ENCODE results near the gene BRD7.

Gene BRD7

DNA sequence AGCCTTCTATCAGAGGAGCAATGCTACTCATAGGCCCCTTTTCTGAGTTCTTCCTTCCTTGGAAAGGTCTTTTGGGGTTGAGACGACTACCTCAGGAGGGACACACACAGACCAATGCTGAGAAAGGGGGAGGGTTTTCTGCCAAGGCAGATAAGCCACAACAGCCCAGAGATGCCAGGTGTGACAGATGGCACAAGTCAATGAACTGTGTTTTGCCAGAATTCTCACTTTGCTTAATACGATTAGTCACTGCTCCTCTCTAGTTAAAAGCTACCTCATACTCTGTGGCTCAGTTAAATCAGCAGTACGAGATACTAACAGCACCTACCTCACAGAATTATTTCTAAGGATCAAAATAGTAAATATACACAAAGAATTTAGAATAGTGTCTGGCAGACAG is 8.0 kb downstream of the BRD7 start:
- H3K27me3 ChIP-seq (ENCODE audit: insufficient read depth, poor library complexity, severe bottlenecking) = no peaks in the 10 kb centered on the region
- no peak overlapping the region for H3K27ac ChIP-seq (replicated peaks)
- TF ChIP-seq GABPA (IDR thresholded peaks at IDR 0.05; ENCODE audit: low read depth) = no peak
- TF ChIP-seq, protein P1, sequence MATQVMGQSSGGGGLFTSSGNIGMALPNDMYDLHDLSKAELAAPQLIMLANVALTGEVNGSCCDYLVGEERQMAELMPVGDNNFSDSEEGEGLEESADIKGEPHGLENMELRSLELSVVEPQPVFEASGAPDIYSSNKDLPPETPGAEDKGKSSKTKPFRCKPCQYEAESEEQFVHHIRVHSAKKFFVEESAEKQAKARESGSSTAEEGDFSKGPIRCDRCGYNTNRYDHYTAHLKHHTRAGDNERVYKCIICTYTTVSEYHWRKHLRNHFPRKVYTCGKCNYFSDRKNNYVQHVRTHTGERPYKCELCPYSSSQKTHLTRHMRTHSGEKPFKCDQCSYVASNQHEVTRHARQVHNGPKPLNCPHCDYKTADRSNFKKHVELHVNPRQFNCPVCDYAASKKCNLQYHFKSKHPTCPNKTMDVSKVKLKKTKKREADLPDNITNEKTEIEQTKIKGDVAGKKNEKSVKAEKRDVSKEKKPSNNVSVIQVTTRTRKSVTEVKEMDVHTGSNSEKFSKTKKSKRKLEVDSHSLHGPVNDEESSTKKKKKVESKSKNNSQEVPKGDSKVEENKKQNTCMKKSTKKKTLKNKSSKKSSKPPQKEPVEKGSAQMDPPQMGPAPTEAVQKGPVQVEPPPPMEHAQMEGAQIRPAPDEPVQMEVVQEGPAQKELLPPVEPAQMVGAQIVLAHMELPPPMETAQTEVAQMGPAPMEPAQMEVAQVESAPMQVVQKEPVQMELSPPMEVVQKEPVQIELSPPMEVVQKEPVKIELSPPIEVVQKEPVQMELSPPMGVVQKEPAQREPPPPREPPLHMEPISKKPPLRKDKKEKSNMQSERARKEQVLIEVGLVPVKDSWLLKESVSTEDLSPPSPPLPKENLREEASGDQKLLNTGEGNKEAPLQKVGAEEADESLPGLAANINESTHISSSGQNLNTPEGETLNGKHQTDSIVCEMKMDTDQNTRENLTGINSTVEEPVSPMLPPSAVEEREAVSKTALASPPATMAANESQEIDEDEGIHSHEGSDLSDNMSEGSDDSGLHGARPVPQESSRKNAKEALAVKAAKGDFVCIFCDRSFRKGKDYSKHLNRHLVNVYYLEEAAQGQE (IDR thresholded peaks at IDR 0.05; ENCODE audit: insufficient replicate concordance, low read depth) = no peak
- TF ChIP-seq SPI1 (IDR thresholded peaks at IDR 0.05; ENCODE audit: borderline replicate concordance, low read depth) = no peak
- TF ChIP-seq POLR2AphosphoS5 (IDR thresholded peaks at IDR 0.05; ENCODE audit: low read depth) = no peak
- TF ChIP-seq CTCF (IDR thresholded peaks at IDR 0.05; ENCODE audit: insufficient read depth, low read length) = no peak
- DNase-seq (ENCODE audit: low read depth in 1 of 2, low spot score in 1 of 2) = no peak
- H3K4me3 ChIP-seq (replicated peaks; ENCODE audit: insufficient read depth, low read length) = no peak overlapping the region

GRCh38 chr16:50360033-50360778 is 8.6 kb downstream of the BRD7 start:
- TF ChIP-seq CTCF (IDR thresholded peaks at IDR 0.05; ENCODE audit: insufficient read depth, low read length) (no peak), POLR2AphosphoS5 (IDR thresholded peaks at IDR 0.05; ENCODE audit: low read depth) (no peak), SPI1 (IDR thresholded peaks at IDR 0.05; ENCODE audit: borderline replicate concordance, low read depth) (no peak)

DNA sequence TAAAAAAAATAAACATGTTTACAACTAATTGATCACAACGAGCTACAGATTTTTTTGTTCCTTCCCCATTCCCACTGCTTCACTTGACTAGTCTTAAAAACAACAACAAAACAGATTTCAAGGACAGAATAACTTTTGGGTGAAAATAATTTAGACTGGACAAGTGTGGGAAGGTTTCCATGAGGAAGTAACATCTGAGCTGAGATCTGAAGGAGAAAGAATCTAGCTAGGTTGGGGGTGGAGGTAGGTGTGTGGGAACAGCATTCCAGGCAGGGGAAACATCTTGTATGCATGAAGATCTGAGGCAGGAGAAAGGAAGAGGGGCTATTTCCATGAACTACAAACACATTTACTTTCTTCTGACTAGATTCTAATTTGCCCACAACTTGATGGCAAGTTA is 9.2 kb downstream of the BRD7 start:
- no peak for DNase-seq (ENCODE audit: low read depth in 1 of 2, low spot score in 1 of 2)
- no peaks in the 10 kb centered on the region for H3K27me3 ChIP-seq (ENCODE audit: insufficient read depth, poor library complexity, severe bottlenecking)
- TF ChIP-seq GABPA (IDR thresholded peaks at IDR 0.05; ENCODE audit: low read depth) (no peak), POLR2AphosphoS5 (IDR thresholded peaks at IDR 0.05; ENCODE audit: low read depth) (no peak), SPI1 (IDR thresholded peaks at IDR 0.05; ENCODE audit: borderline replicate concordance, low read depth) (no peak), CTCF (IDR thresholded peaks at IDR 0.05; ENCODE audit: insufficient read depth, low read length) (no peak)
- TF ChIP-seq, protein P1 (IDR thresholded peaks at IDR 0.05; ENCODE audit: insufficient replicate concordance, low read depth) = no peak
- H3K27ac ChIP-seq (replicated peaks) = no peak overlapping the region
- no peak overlapping the region for H3K4me3 ChIP-seq (replicated peaks; ENCODE audit: insufficient read depth, low read length)

More at GRCh38 chr16:50360033-50360778, 8.6 kb downstream of the BRD7 start:
- no peak overlapping the region for H3K27ac ChIP-seq (replicated peaks)
- H3K4me3 ChIP-seq (replicated peaks; ENCODE audit: insufficient read depth, low read length) = no peak overlapping the region
- no peak for DNase-seq (ENCODE audit: low read depth in 1 of 2, low spot score in 1 of 2)
- no peaks in the 10 kb centered on the region for H3K27me3 ChIP-seq (ENCODE audit: insufficient read depth, poor library complexity, severe bottlenecking)

All from HL-60 (cell line).